Measurements from ENCODE around the gene PBRM1.
A peak's percentile ranks its signal among the peaks of the same experiment; 100 is the strongest.
"Not testable (repeated sequence)": the region's sequence is repeated elsewhere in the genome, so short reads cannot be mapped to it uniquely, and the experiment has no call there.

The PBRM1 gene

GRCh38 chr3:52685709-52686691 is at the start of gene PBRM1, which contains the start of gene GNL3:
Gene PBRM1 (minus strand): TSS chr3:52685913.
Gene GNL3 (plus strand): TSS chr3:52686032. CDS start chr3:52686093, 61 bp downstream.
- DNase-seq: peak; percentile 93

GRCh38 chr3:52733256-52733891 is 47.7 kb upstream of the PBRM1 start:
- DNase-seq: no peak

GRCh38 chr3:52731590-52731989 is 45.9 kb upstream of the PBRM1 start:
- DNase-seq: no peak

GRCh38 chr3:52730681-52731080 is 45.0 kb upstream of the PBRM1 start:
- no peak for DNase-seq

GRCh38 chr3:52728753-52729152 is 43.0 kb upstream of the PBRM1 start:
- not testable (repeated sequence) for DNase-seq

- DNase-seq: no peak
Observed at GRCh38 chr3:52724511-52724910, 38.8 kb upstream of the PBRM1 start.

- no peak for DNase-seq
Observed at GRCh38 chr3:52723935-52724334, 38.2 kb upstream of the PBRM1 start.

GRCh38 chr3:52722491-52722890 is 36.8 kb upstream of the PBRM1 start:
- DNase-seq: no peak

GRCh38 chr3:52721730-52722008 is 36.0 kb upstream of the PBRM1 start:
- DNase-seq: no peak

- peak; percentile 34 for DNase-seq
Observed at GRCh38 chr3:52721002-52721729, 35.5 kb upstream of the PBRM1 start.

GRCh38 chr3:52719618-52720017 is 33.9 kb upstream of the PBRM1 start:
- no peak for DNase-seq

- DNase-seq: no peak
Observed at GRCh38 chr3:52715714-52716305, 30.1 kb upstream of the PBRM1 start.

GRCh38 chr3:52714335-52715302 is 28.9 kb upstream of the PBRM1 start:
- DNase-seq: no peak

GRCh38 chr3:52712291-52713212 is 26.8 kb upstream of the PBRM1 start:
- no peak for DNase-seq

- DNase-seq: no peak
Observed at GRCh38 chr3:52710512-52710911, 24.8 kb upstream of the PBRM1 start.

GRCh38 chr3:52707585-52707984 is 21.9 kb upstream of the PBRM1 start:
- no peak for DNase-seq

GRCh38 chr3:52705688-52706686 is 20.3 kb upstream of the PBRM1 start, which contains the start of the genes GLT8D1 and SPCS1:
Gene GLT8D1 (minus strand): TSS chr3:52705791. CDS start chr3:52700460, 5,331 bp downstream.
Gene SPCS1 (plus strand): TSS chr3:52706106. CDS start chr3:52706247, 141 bp downstream.
- DNase-seq: peak; percentile 75

- DNase-seq: no peak
Observed at GRCh38 chr3:52705438-52705687, 19.6 kb upstream of the PBRM1 start.
